ENCODE data around the gene CACNA1C. TPM values are rescaled to one million over a fixed set of nuclear protein-coding genes. Genes with fewer than 3 reads are reported as not detected.

The CACNA1C gene
- total RNA-seq, 2 experiments from 2014 or later = 0.05 to 0.08 TPM

DNA sequence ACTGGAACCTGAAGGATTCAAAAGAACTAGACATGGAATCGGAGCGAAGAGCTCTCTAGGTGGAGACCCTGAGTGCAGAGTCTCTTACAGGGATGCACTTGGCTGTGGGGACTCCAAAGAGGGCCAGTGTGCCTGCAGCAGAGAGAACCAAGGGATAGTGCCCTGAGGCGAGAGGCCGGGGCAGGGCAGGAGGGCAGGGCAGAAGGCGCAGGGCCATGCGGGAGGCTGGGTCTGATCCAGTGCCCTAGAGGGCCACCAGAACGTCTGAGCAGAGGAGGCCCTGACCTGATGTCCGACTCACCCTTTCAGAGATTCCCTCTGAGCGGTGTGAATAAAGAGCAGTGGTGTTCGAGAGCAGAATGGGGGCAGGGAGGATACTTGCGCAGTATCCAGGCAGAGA lies 536.6 kb downstream of the CACNA1C start:
- no peaks in the 10 kb centered on the region for H3K36me3 ChIP-seq (ENCODE audit: insufficient read depth, low read length)
- H3K9me3 ChIP-seq (ENCODE audit: control insufficient read depth in 1 of 2, insufficient read depth in 1 of 2, low read length in 2 of 2) = peaks cover 0 to 3% of the 10 kb centered on the region in 2 experiments
- no peak overlapping the region for H3K4me3 Mint-ChIP-seq
- POLR2A ChIA-PET = no interaction called here
- peaks cover 7 to 8% of the 10 kb centered on the region in 2 experiments for H3K27me3 ChIP-seq (ENCODE audit: control insufficient read depth in 1 of 2, insufficient read depth in 2 of 2, low read length in 2 of 2)
- DNase-seq (no peak), ATAC-seq (ENCODE audit: poor library complexity) (no peak)
- H3K27ac ChIP-seq (ENCODE audit: low read depth in 1 of 2, low read length in 2 of 2) = no peak overlapping the region
- intact Hi-C loops (cut with DNase I, micrococcal nuclease) = loop anchor here (10.0 kb wide), 2 partner anchors 795 to 955 kb away; no protein-coding TSS in a partner anchor
- CTCF ChIA-PET = no interaction called here
- H3K4me1 Mint-ChIP-seq (ENCODE audit: low read depth) = no peaks in the 10 kb centered on the region
- H3K36me3 Mint-ChIP-seq (ENCODE audit: low read depth) = no peaks in the 10 kb centered on the region
- H3K27ac Mint-ChIP-seq = no peak overlapping the region
- peaks cover 5% of the 10 kb centered on the region for H3K9me3 Mint-ChIP-seq
- peaks cover 48% of the 10 kb centered on the region for H3K27me3 Mint-ChIP-seq
- H3K4me1 ChIP-seq (ENCODE audit: insufficient read depth, low read length) = no peaks in the 10 kb centered on the region
- H3K4me3 ChIP-seq (ENCODE audit: low read length) = no peak overlapping the region
- TF ChIP-seq CTCF (IDR thresholded peaks at IDR 0.05) = no peak

DNA sequence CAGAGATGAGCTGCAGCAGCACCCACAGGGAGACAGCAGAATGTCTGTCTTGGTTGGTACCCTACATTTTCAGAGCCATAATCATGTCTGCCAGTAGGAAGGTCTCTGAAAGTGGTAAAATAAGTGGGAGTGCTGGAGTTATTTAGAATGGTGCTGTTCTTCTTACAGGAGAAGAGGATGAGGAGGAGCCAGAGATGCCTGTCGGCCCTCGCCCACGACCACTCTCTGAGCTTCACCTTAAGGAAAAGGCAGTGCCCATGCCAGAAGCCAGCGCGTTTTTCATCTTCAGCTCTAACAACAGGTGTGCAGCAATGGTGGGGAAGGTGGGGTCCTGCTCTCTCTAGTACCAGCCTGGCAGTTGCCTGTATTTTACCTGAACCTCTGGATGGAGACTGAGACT lies 540.3 kb downstream of the CACNA1C start:
- no peaks in the 10 kb centered on the region for H3K36me3 Mint-ChIP-seq (ENCODE audit: low read depth)

GRCh38 chr12:2596441-2596840 lies 543.7 kb downstream of the CACNA1C start:
- Histone ChIP-seq H3K27ac (ENCODE audit: low read depth in 1 of 2, low read length in 2 of 2) (no peak overlapping the region), H3K4me1 (ENCODE audit: insufficient read depth, low read length) (no peaks in the 10 kb centered on the region), H3K9me3 (ENCODE audit: control insufficient read depth in 1 of 2, insufficient read depth in 1 of 2, low read length in 2 of 2) (peaks cover 0 to 3% of the 10 kb centered on the region in 2 experiments), H3K36me3 (ENCODE audit: insufficient read depth, low read length) (no peaks in the 10 kb centered on the region), H3K27me3 (ENCODE audit: control insufficient read depth in 1 of 2, insufficient read depth in 2 of 2, low read length in 2 of 2) (peaks cover 0 to 4% of the 10 kb centered on the region in 2 experiments), H3K4me3 (ENCODE audit: low read length) (no peak overlapping the region)
- TF ChIP-seq CTCF (IDR thresholded peaks at IDR 0.05) = no peak
- no peaks in the 10 kb centered on the region for H3K36me3 Mint-ChIP-seq (ENCODE audit: low read depth)
- CTCF ChIA-PET = no interaction called here
- no peak overlapping the region for H3K4me3 Mint-ChIP-seq
- peaks cover 5% of the 10 kb centered on the region for H3K9me3 Mint-ChIP-seq
- H3K4me1 Mint-ChIP-seq (ENCODE audit: low read depth) = no peaks in the 10 kb centered on the region
- DNase-seq (no peak), ATAC-seq (ENCODE audit: poor library complexity) (no peak)
- H3K27ac Mint-ChIP-seq = no peak overlapping the region
- intact Hi-C loops (cut with DNase I, micrococcal nuclease) = no loop called here
- H3K27me3 Mint-ChIP-seq = no peaks in the 10 kb centered on the region
- POLR2A ChIA-PET = no interaction called here

More for the DNA sequence above, 540.3 kb downstream of the CACNA1C start:
- CTCF ChIA-PET = no interaction called here
- peaks cover 14% of the 10 kb centered on the region for H3K27me3 Mint-ChIP-seq
- H3K27ac ChIP-seq (ENCODE audit: low read depth in 1 of 2, low read length in 2 of 2) = no peak overlapping the region
- no peak for TF ChIP-seq CTCF (IDR thresholded peaks at IDR 0.05)
- intact Hi-C loops (cut with DNase I, micrococcal nuclease) = no loop called here
- no peak overlapping the region for H3K4me3 Mint-ChIP-seq
- no peaks in the 10 kb centered on the region for H3K36me3 ChIP-seq (ENCODE audit: insufficient read depth, low read length)
- H3K27ac Mint-ChIP-seq = no peak overlapping the region
- ATAC-seq (ENCODE audit: poor library complexity) (no peak), DNase-seq (no peak)
- H3K4me1 ChIP-seq (ENCODE audit: insufficient read depth, low read length) = no peaks in the 10 kb centered on the region
- H3K27me3 ChIP-seq (ENCODE audit: control insufficient read depth in 1 of 2, insufficient read depth in 2 of 2, low read length in 2 of 2) = peaks cover 0 to 2% of the 10 kb centered on the region in 2 experiments
- H3K4me1 Mint-ChIP-seq (ENCODE audit: low read depth) = no peaks in the 10 kb centered on the region
- POLR2A ChIA-PET = no interaction called here
- peaks cover 0 to 3% of the 10 kb centered on the region in 2 experiments for H3K9me3 ChIP-seq (ENCODE audit: control insufficient read depth in 1 of 2, insufficient read depth in 1 of 2, low read length in 2 of 2)
- peaks cover 5% of the 10 kb centered on the region for H3K9me3 Mint-ChIP-seq
- H3K4me3 ChIP-seq (ENCODE audit: low read length) = no peak overlapping the region

Measured in CD4-positive, alpha-beta T cell (primary cell).